ENCODE measurements around the gene CLINT1. TPM values are rescaled to one million over a fixed set of nuclear protein-coding genes. Genes with fewer than 3 reads are reported as not detected.
A peak's percentile ranks its signal among the peaks of the same experiment; 100 is the strongest.

The CLINT1 gene
- total and polyA plus RNA-seq, 2 of the 13 experiments (the other 11 are each of a cell fraction or from before 2014, with no cell fraction given) = 64.0 to 104 TPM

DNA sequence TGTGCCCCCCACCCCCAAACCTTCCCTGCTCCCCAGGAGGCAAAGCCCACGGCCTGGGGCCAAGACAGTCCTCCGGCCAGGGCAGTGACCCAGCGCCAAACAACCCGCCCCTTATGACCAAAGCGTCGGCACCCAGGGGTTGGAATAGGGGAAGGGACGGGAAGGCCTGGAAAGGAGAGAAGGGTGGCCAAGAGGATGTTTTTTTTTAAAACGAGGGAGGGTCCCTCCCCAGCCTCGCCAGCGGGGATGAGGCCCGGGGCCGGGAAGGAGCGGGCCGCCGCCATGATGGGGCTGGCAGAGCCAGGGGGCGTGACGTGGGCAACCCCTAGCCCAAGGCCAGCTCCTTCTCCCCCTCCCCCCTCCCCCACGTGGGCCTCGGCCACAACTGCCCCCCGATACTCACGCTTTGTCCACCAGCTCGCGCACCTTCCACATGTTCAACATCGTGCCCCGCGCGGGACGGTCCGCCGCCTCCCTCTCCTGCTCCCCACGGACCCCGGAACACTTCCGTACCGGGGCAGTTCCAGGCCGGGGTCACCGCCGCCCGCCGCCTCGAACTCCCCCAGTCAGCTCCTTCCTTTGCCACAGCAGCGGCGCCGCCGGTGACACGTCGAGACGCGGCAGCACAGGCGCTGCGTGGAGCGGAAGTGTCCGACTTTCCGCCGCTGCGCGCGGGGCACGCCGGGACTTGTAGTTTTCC lies at the start of gene CLINT1 (continued):
- TF ChIP-seq, protein P1, sequence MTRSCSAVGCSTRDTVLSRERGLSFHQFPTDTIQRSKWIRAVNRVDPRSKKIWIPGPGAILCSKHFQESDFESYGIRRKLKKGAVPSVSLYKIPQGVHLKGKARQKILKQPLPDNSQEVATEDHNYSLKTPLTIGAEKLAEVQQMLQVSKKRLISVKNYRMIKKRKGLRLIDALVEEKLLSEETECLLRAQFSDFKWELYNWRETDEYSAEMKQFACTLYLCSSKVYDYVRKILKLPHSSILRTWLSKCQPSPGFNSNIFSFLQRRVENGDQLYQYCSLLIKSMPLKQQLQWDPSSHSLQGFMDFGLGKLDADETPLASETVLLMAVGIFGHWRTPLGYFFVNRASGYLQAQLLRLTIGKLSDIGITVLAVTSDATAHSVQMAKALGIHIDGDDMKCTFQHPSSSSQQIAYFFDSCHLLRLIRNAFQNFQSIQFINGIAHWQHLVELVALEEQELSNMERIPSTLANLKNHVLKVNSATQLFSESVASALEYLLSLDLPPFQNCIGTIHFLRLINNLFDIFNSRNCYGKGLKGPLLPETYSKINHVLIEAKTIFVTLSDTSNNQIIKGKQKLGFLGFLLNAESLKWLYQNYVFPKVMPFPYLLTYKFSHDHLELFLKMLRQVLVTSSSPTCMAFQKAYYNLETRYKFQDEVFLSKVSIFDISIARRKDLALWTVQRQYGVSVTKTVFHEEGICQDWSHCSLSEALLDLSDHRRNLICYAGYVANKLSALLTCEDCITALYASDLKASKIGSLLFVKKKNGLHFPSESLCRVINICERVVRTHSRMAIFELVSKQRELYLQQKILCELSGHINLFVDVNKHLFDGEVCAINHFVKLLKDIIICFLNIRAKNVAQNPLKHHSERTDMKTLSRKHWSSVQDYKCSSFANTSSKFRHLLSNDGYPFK (CRISPR knock-in tag; IDR thresholded peaks at IDR 0.05; ENCODE audit: borderline replicate concordance) = peak; percentile 89; the same call in 1 of the 2 replicates
- TF ChIP-seq, protein P2, sequence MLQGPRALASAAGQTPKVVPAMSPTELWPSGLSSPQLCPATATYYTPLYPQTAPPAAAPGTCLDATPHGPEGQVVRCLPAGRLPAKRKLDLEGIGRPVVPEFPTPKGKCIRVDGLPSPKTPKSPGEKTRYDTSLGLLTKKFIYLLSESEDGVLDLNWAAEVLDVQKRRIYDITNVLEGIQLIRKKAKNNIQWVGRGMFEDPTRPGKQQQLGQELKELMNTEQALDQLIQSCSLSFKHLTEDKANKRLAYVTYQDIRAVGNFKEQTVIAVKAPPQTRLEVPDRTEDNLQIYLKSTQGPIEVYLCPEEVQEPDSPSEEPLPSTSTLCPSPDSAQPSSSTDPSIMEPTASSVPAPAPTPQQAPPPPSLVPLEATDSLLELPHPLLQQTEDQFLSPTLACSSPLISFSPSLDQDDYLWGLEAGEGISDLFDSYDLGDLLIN (CRISPR knock-in tag; IDR thresholded peaks at IDR 0.05; ENCODE audit: borderline replicate concordance) = 0 out of 2 replicates have a peak, but pooled peaks have one; percentile 23
- TF ChIP-seq FOXA1 (IDR thresholded peaks at IDR 0.05) = no peak
- TF ChIP-seq FOXA1 (CRISPR knock-in tag; IDR thresholded peaks at IDR 0.05) = no peak
- peak; percentile 85 for TF ChIP-seq ZNF274 (CRISPR knock-in tag; IDR thresholded peaks at IDR 0.05)
- peak; percentile 88 for TF ChIP-seq SAP130 (CRISPR knock-in tag; IDR thresholded peaks at IDR 0.05; ENCODE audit: low read depth)
- peak; percentile 58; the same call in 1 of the 2 replicates for TF ChIP-seq KDM5B (CRISPR knock-in tag; IDR thresholded peaks at IDR 0.05; ENCODE audit: borderline replicate concordance)
- TF ChIP-seq ZNF296 (CRISPR knock-in tag; conservative IDR thresholded peaks at IDR 0.05) = no peak
- no peak for TF ChIP-seq CENPT (CRISPR knock-in tag; IDR thresholded peaks at IDR 0.05; ENCODE audit: low read depth)
- no peak for TF ChIP-seq NFIB (CRISPR knock-in tag; IDR thresholded peaks at IDR 0.05; ENCODE audit: borderline replicate concordance)
- TF ChIP-seq ZNF713 (CRISPR knock-in tag; IDR thresholded peaks at IDR 0.05) = no peak
- peak; percentile 67 for TF ChIP-seq RBM39 (IDR thresholded peaks at IDR 0.05; ENCODE audit: low read depth, low read length, poor library complexity, severe bottlenecking)
- TF ChIP-seq ZNF891 (CRISPR knock-in tag; IDR thresholded peaks at IDR 0.05) = peak; percentile 85
- no peak for TF ChIP-seq ZFP41 (CRISPR knock-in tag; IDR thresholded peaks at IDR 0.05; ENCODE audit: borderline replicate concordance)
- TF ChIP-seq ZKSCAN8 (CRISPR knock-in tag; IDR thresholded peaks at IDR 0.05; ENCODE audit: borderline replicate concordance) = no peak
- TF ChIP-seq ZNF143 (CRISPR knock-in tag; IDR thresholded peaks at IDR 0.05) = peak; percentile 96
- TF ChIP-seq, protein P3, sequence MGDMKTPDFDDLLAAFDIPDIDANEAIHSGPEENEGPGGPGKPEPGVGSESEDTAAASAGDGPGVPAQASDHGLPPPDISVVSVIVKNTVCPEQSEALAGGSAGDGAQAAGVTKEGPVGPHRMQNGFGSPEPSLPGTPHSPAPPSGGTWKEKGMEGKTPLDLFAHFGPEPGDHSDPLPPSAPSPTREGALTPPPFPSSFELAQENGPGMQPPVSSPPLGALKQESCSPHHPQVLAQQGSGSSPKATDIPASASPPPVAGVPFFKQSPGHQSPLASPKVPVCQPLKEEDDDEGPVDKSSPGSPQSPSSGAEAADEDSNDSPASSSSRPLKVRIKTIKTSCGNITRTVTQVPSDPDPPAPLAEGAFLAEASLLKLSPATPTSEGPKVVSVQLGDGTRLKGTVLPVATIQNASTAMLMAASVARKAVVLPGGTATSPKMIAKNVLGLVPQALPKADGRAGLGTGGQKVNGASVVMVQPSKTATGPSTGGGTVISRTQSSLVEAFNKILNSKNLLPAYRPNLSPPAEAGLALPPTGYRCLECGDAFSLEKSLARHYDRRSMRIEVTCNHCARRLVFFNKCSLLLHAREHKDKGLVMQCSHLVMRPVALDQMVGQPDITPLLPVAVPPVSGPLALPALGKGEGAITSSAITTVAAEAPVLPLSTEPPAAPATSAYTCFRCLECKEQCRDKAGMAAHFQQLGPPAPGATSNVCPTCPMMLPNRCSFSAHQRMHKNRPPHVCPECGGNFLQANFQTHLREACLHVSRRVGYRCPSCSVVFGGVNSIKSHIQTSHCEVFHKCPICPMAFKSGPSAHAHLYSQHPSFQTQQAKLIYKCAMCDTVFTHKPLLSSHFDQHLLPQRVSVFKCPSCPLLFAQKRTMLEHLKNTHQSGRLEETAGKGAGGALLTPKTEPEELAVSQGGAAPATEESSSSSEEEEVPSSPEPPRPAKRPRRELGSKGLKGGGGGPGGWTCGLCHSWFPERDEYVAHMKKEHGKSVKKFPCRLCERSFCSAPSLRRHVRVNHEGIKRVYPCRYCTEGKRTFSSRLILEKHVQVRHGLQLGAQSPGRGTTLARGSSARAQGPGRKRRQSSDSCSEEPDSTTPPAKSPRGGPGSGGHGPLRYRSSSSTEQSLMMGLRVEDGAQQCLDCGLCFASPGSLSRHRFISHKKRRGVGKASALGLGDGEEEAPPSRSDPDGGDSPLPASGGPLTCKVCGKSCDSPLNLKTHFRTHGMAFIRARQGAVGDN (CRISPR knock-in tag; IDR thresholded peaks at IDR 0.05) = peak; percentile 82
- no peak for TF ChIP-seq SRSF9 (IDR thresholded peaks at IDR 0.05; ENCODE audit: borderline replicate concordance, insufficient read depth, low read depth, low read length, poor library complexity, severe bottlenecking)

Measured in HepG2 (cell line).